ENCODE results near the gene SLC10A7. TPM values are rescaled to one million over a fixed set of nuclear protein-coding genes. Genes with fewer than 3 reads are reported as not detected.
A peak's percentile ranks its signal among the peaks of the same experiment; 100 is the strongest.

The SLC10A7 gene
- total and polyA plus RNA-seq, 4 donors: 3.7 to 18.7 (median 7.6) TPM

GRCh38 chr4:146458594-146458993, 63.1 kb downstream of the SLC10A7 start:
- H3K4me3 ChIP-seq (ENCODE audit: low read depth in 1 of 3, low read length in 3 of 3): no peak overlapping the region
- no peaks in the 10 kb centered on the region for H3K36me3 ChIP-seq (ENCODE audit: control insufficient read depth in 4 of 4, insufficient read depth in 3 of 4, low read depth in 1 of 4, low read length in 3 of 4)
- H3K4me1 ChIP-seq (ENCODE audit: control insufficient read depth in 4 of 4, insufficient read depth in 4 of 4, low read length in 3 of 4): no peaks in the 10 kb centered on the region
- no peaks in the 10 kb centered on the region for H3K27me3 ChIP-seq (ENCODE audit: control insufficient read depth in 4 of 4, insufficient read depth in 4 of 4, low read length in 3 of 4)
- DNase-seq (ENCODE audit: low spot score): no peak
- H3K27ac ChIP-seq (ENCODE audit: low read depth in 1 of 2, low read length in 2 of 2): no peak overlapping the region
- TF ChIP-seq NR2F2 (IDR thresholded peaks at IDR 0.05): no peak
- TF ChIP-seq RXRA (IDR thresholded peaks at IDR 0.05): no peak
- TF ChIP-seq ATF3 (IDR thresholded peaks at IDR 0.05): no peak
- no peak for TF ChIP-seq FOXA2 (IDR thresholded peaks at IDR 0.05)
- H3K9me3 ChIP-seq (ENCODE audit: control insufficient read depth in 4 of 4, low read length in 3 of 4): no peaks in the 10 kb centered on the region
- 60% methylated on average over 1 of the region's 1 CpG for WGBS
- no peak overlapping the region for H3K9ac ChIP-seq (ENCODE audit: low read depth in 1 of 2, low read length in 2 of 2)

GRCh38 chr4:146456681-146457080, 65.1 kb downstream of the SLC10A7 start:
- DNase-seq (ENCODE audit: low spot score): no peak
- Histone ChIP-seq H3K4me3 (ENCODE audit: low read depth in 1 of 3, low read length in 3 of 3) (no peak overlapping the region), H3K9ac (ENCODE audit: low read depth in 1 of 2, low read length in 2 of 2) (no peak overlapping the region), H3K27me3 (ENCODE audit: control insufficient read depth in 4 of 4, insufficient read depth in 4 of 4, low read length in 3 of 4) (no peaks in the 10 kb centered on the region), H3K4me1 (ENCODE audit: control insufficient read depth in 4 of 4, insufficient read depth in 4 of 4, low read length in 3 of 4) (no peaks in the 10 kb centered on the region), H3K9me3 (ENCODE audit: control insufficient read depth in 4 of 4, low read length in 3 of 4) (no peaks in the 10 kb centered on the region), H3K36me3 (ENCODE audit: control insufficient read depth in 4 of 4, insufficient read depth in 3 of 4, low read depth in 1 of 4, low read length in 3 of 4) (no peaks in the 10 kb centered on the region), H3K27ac (ENCODE audit: low read depth in 1 of 2, low read length in 2 of 2) (no peak overlapping the region)
- TF ChIP-seq EGR1 (IDR thresholded peaks at IDR 0.05; ENCODE audit: low read depth in 2 of 2): no peak
- peak in 1 of 2 donors; percentile 5 for TF ChIP-seq HNF4A (conservative IDR thresholded peaks at IDR 0.05)
- WGBS: 91% methylated on average over 2 of the region's 2 CpGs

GRCh38 chr4:146453181-146453807, 68.4 kb downstream of the SLC10A7 start:
- Histone ChIP-seq H3K27ac (ENCODE audit: low read depth in 1 of 2, low read length in 2 of 2) (no peak overlapping the region), H3K4me1 (ENCODE audit: control insufficient read depth in 4 of 4, insufficient read depth in 4 of 4, low read length in 3 of 4) (no peaks in the 10 kb centered on the region), H3K36me3 (ENCODE audit: control insufficient read depth in 4 of 4, insufficient read depth in 3 of 4, low read depth in 1 of 4, low read length in 3 of 4) (no peaks in the 10 kb centered on the region), H3K9ac (ENCODE audit: low read depth in 1 of 2, low read length in 2 of 2) (no peak overlapping the region), H3K27me3 (ENCODE audit: control insufficient read depth in 4 of 4, insufficient read depth in 4 of 4, low read length in 3 of 4) (no peaks in the 10 kb centered on the region), H3K4me3 (ENCODE audit: low read depth in 1 of 3, low read length in 3 of 3) (no peak overlapping the region), H3K9me3 (ENCODE audit: control insufficient read depth in 4 of 4, low read length in 3 of 4) (no peaks in the 10 kb centered on the region)
- DNase-seq (ENCODE audit: low spot score): no peak
- 92% methylated on average over 5 of the region's 5 CpGs for WGBS
- no peak for TF ChIP-seq TAF1 (conservative IDR thresholded peaks at IDR 0.05)
- TF ChIP-seq FOXA1 (IDR thresholded peaks at IDR 0.05): no peak
- no peak for TF ChIP-seq REST (IDR thresholded peaks at IDR 0.05)
- no peak for TF ChIP-seq HNF4G (IDR thresholded peaks at IDR 0.05)
- TF ChIP-seq EGR1 (IDR thresholded peaks at IDR 0.05; ENCODE audit: low read depth in 2 of 2): no peak
- TF ChIP-seq YY1 (IDR thresholded peaks at IDR 0.05): no peak
- no peak for TF ChIP-seq CTCF (IDR thresholded peaks at IDR 0.05; ENCODE audit: low read depth, low read length, missing input control)
- TF ChIP-seq GABPA (IDR thresholded peaks at IDR 0.05 in 1 of 2, conservative IDR thresholded peaks at IDR 0.05 in 1 of 2): no peak
- TF ChIP-seq RAD21 (IDR thresholded peaks at IDR 0.05): no peak
- no peak for TF ChIP-seq NR2F2 (IDR thresholded peaks at IDR 0.05)
